CD1c-positive myeloid dendritic cell (primary cell): ENCODE data around the gene INO80D.
A peak's percentile ranks its signal among the peaks of the same experiment; 100 is the strongest.
"Not testable (repeated sequence)": the region's sequence is repeated elsewhere in the genome, so short reads cannot be mapped to it uniquely, and the experiment has no call there.

Source experiments
- DNase-seq: peaks from one replicate; pipeline ENCODE4 v3.0.0-alpha.2; 2016; ENCODE audit errors: extremely low spot score

Gene INO80D

GRCh38 chr2:205978728-205979127, 107.2 kb downstream of the INO80D start:
- not testable (repeated sequence) for DNase-seq

DNA sequence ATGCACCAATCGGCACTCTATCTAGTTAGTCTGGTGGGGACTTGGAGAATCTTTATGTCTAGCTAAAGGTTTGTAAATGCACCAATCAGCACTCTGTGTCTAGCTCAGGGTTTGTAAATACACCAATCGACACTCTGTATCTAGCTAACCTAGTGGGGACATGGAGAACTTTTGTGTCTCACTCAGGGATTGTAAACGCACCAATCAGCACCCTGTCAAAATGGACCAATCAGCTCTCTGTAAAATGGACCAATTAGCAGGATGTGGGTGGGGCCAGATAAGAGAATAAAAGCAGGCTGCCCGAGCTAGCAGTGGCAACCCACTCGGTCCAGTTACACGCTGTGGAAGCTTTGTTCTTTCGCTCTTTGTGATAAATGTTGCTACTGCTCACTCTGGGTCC, 108.3 kb downstream of the INO80D start:
- not testable (repeated sequence) for DNase-seq

- DNase-seq = not testable (repeated sequence)
Measured at GRCh38 chr2:205976934-205977659, 108.9 kb downstream of the INO80D start.

- no peak for DNase-seq
Measured at GRCh38 chr2:205976120-205976814, 109.7 kb downstream of the INO80D start.

GRCh38 chr2:205975082-205975949, 110.7 kb downstream of the INO80D start:
- no peak for DNase-seq

GRCh38 chr2:205972113-205972512, 113.9 kb downstream of the INO80D start:
- no peak for DNase-seq

DNA sequence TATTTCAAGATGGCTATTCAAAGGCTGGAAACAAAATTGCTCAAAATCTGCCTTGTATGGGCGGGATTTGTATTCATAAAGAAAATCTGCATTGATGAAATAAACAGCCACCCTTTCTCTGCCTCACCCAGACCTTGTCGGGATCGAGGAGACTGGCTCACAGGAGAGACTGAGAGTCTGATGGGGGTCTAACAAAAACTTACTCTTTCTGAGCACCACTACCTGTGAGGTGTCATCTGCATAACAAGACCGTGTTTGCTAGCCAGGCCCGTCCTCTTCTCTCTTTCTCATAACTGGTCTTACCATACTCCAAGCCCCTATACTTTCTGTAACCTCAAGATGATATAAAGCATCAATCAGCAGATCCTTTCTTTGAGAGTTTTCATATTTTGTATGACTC, 115.6 kb downstream of the INO80D start:
- no peak for DNase-seq

- DNase-seq = no peak
Measured at GRCh38 chr2:205969584-205969983, 116.4 kb downstream of the INO80D start.

DNA sequence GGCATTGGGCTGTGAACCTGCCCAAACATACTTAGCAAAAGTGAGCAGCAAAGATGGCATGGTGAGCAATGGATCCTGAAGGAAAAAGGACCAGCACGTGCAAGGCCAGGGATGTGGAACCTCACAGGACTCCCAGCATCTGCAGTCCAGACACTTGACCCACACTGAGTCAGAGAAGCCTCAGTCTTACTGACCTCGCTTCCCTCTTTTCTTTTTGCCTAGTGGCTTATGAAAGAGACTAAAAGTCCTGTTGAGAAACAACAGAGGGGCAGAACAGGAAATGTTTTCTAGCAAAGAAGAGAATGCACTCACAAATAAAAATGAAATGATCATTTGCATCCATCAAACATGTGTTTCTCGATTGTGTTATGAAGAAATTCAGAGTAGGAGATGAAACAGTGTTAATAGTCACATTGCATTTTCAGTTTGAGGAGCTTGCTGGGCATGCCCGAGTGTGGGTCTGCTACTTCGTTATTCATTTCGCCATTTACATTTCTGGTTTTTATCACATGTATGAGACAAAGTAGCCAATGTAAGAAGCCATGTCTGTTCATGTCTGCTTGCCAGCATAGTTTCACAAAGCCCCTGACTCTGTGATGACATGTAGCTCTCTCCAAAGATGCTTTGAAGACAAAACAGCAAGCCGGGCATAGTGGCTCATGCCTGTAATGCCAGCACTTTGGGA, 118.4 kb downstream of the INO80D start:
- DNase-seq = peak; percentile 7

- DNase-seq = no peak
Measured at GRCh38 chr2:205965707-205966106, 120.3 kb downstream of the INO80D start.

- no peak for DNase-seq
Measured at GRCh38 chr2:205964111-205964761, 121.7 kb downstream of the INO80D start.

- no peak for DNase-seq
Measured at GRCh38 chr2:205959521-205959920, 126.5 kb downstream of the INO80D start.

- DNase-seq = no peak
Measured at GRCh38 chr2:205957452-205958154, 128.4 kb downstream of the INO80D start.

DNA sequence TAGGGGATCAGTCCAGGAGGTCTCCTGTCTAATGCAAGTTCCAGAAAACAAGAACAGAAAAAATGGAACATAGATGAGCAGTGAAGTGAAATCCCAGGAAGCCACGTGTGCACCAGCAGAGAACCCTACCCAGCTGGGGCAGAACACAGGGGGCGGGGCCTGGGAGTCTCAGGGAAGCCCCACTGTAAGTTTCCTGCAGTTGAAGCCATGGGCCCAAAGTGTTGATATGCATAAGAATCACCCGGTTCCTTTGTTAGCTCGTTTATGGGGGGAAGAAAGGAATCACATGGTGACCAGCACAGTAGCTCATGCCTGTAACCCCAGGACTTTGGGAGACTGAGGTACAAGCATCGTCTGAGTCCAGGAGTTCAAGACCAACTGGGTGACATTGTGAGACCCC, 131.3 kb downstream of the INO80D start:
- DNase-seq = no peak

GRCh38 chr2:205952282-205952681, 133.7 kb downstream of the INO80D start:
- DNase-seq = no peak

- no peak for DNase-seq
Measured at GRCh38 chr2:205948883-205949282, 137.1 kb downstream of the INO80D start.

GRCh38 chr2:205948496-205948837, 137.5 kb downstream of the INO80D start:
- no peak for DNase-seq

DNA sequence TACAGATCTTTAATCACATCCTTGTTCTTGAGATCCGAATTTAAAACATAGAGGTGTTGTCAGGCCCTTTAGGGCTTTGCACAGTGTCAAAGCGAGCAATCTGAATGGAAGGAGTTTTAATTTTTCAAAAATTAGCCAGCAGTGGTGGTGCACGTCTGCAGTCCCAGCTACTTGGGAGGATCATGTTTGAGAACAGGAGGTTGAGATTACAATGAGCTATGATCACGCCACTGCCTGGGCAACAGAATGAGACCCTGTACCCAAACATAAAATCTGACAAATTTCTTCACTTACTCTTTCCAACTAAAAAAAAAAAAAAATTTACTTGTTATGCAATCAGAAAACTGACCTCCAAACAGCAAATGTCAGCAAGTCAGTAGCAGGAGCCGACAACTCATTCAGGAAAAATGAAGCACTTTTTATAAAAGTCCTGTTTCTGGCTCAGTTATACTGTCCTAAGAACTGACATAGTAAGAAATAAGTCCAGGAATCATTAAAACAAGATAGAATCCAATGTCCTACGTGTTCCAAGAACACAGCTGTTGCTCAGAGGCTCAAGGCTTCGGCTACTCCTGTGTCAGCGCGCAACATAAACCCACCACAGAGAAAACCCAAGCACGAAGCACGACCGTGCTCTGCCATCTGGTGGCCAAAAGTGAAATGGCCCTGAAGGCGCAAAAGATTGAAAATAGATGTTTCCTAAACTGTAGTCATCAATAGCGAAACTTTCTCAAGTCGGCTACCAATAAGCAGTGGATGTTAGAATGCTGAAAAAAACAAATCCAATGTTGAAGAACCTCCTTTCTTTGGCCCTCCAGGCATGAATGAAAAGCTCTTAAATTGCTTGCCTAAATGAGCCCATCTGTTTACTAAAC, 138.1 kb downstream of the INO80D start:
- peak; percentile 55 for DNase-seq

DNA sequence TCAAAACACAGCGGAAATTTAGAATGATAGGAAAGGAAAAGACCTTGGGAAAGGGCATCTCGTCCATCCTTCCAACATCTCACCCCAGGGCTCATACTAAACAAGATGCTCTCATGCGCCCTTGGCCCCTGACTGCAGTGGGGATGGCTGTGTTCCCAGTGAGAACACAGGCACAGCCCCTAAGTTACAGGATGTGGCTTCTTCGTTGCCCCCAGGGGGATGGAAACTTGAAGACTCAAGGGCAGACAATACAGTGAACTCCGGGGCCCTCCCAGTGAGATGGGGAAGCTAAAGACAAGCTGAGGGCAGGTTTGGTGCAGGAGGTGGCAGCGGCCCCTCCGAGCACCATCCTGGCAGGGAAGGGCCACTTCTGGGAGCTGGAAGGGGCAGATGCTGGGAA, 139.7 kb downstream of the INO80D start:
- no peak for DNase-seq
